T-helper 1 cell treated with Interleukin-12 subunit alpha and Interleukin-12 subunit beta and Interleukin-4 antibody, amounts not matched to agents 30 μg/mL and 1 μg/mL, for 36 hours (primary cell): ENCODE measurements around the gene SPTB.
"Not testable (repeated sequence)": the region's sequence is repeated elsewhere in the genome, so short reads cannot be mapped to it uniquely, and the experiment has no call there.

Experiments
- H3K27ac Mint-ChIP-seq: one replicate; pipeline ENCODE4 v1.8.0; 2021; ENCODE audit warnings: mild to moderate bottlenecking, mixed read lengths
- H3K27me3 Mint-ChIP-seq: one replicate; pipeline ENCODE4 v1.8.0; 2021; ENCODE audit warnings: low read depth, mixed read lengths
- H3K36me3 Mint-ChIP-seq: one replicate; pipeline ENCODE4 v1.8.0; 2021; ENCODE audit warnings: low read depth, mixed read lengths
- H3K4me1 Mint-ChIP-seq: one replicate; pipeline ENCODE4 v1.8.0; 2021; ENCODE audit warnings: low read depth, mixed read lengths
- H3K4me3 Mint-ChIP-seq: one replicate; pipeline ENCODE4 v1.8.0; 2021; ENCODE audit warnings: mild to moderate bottlenecking, moderate library complexity, mixed read lengths
- H3K9me3 Mint-ChIP-seq: one replicate; pipeline ENCODE4 v1.8.0; 2021; ENCODE audit warnings: mixed read lengths

SPTB gene

DNA sequence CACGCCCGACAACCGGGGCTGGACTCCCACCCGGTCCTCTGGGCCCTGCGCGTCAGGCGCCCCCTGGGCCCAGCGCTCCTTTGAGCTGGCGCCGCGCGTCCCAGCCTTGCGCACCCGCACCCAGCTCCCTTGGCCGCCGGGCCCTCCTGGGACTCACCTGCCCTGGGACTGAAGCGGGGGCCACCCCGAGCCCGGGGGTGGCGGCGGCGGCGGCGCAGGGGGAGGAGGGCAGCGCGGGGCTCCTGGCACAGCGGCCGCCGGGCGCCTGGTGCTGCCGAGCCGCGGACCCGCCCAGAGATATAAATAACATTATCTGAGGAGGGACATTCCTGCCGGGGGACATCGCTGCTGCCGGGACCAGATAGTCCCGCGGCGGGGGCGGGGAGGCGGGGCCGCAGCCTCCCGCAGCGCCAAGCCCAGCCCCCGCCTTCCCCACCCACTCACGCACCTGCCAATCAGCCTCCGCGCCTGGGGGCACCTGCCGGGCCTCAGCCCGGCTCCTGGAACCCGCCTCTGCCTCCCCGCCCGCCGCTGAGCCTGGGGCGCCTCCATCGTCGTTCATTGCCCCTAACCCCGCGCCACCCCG lies at the start of gene SPTB:
SPTB (minus strand) TSS at position 273 of the 586 bp plus-strand sequence. CDS start 56,813 bp downstream, outside the sequence.
- Mint-ChIP-seq H3K27ac (no peak within 1 kb of the TSS), H3K27me3 (peaks cover 82% of the 10 kb centered on the region), H3K4me1 (peaks cover 7% of the 10 kb centered on the region), H3K9me3 (no peaks in the 10 kb centered on the region), H3K4me3 (peak within 1 kb of the TSS; percentile 75), H3K36me3 (no peaks in the 10 kb centered on the region)

DNA sequence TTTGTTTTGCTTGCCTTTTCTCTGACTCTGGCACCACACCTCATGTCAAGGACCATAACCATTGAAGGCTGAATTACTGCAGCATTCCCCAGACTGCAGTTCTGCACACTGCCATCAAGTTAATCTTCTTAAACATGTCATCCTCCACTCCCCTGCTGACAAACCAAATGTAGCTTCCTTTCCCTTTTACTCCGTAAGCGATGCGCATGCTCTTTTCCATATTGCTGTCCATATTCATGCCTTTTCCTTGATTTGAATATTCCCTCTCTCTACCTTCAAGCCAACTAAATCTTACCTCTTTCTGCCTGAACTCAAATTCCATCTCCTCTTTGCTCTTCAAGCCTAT lies 49.3 kb upstream of the SPTB start:
- H3K9me3 Mint-ChIP-seq = no peaks in the 10 kb centered on the region
- no peak overlapping the region for H3K4me3 Mint-ChIP-seq
- peaks cover 34% of the 10 kb centered on the region for H3K36me3 Mint-ChIP-seq
- no peak overlapping the region for H3K27ac Mint-ChIP-seq
- H3K27me3 Mint-ChIP-seq = no peaks in the 10 kb centered on the region
- H3K4me1 Mint-ChIP-seq = peaks cover 19% of the 10 kb centered on the region

DNA sequence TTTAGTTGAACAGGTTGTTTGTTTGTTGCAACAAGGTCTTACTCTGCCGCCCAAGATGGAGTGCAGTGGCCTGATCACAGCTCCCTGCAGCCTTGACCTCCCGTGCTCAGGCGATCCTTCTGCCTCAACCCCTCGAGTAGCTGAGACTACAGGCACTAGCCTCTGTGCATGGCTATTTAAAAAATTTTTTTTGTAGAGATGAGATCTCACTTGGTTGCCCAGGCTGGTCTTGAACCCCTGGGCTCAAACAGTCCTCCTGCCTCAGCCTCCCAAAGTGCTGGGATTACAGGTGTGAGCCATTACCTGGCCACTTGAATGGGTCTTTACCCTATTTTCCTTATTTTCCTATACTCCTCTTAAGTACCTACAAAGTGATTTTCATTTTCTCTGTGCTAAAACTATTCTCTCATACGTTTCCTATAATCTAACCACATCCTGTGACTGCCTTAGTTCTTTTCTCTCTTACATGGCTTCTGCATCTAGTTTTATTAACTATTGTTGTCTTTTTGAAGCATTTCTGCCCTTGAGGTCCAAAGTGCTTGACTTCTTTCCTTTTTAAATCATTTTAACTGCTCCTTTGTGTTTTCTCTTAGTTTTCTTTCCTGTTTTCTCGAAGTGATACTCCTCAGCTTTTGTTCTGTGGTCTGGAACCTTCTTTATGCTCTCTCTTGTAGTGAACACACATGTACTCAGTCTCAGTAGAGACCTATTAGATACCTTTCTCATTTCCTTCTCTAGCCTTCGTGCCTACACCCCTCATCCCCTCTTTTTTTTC lies 48.7 kb upstream of the SPTB start:
- Mint-ChIP-seq H3K36me3 (peaks cover 34% of the 10 kb centered on the region), H3K4me3 (no peak overlapping the region), H3K9me3 (no peaks in the 10 kb centered on the region), H3K4me1 (peaks cover 23% of the 10 kb centered on the region), H3K27ac (no peak overlapping the region), H3K27me3 (no peaks in the 10 kb centered on the region)

DNA sequence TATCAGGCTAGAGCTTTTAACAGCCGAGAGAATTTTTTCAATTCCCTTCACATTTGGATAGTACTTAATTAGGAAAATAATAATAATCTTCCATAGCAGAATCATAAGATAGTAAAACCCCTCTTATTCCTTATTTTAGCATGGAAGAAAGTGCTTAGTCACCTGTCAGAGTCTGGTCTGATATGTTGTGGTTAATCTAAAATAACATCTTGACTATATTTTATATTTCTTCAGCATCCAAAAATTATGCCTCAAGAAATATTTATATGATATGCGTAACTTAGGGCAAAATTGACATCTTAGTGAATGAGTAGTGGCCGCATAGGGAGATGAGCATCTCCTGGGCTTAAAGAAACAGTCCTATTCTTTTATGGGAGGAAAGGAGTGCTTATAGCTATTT lies 47.3 kb upstream of the SPTB start:
- Mint-ChIP-seq H3K27me3 (no peaks in the 10 kb centered on the region), H3K4me1 (peaks cover 23% of the 10 kb centered on the region), H3K36me3 (peaks cover 24% of the 10 kb centered on the region), H3K27ac (no peak overlapping the region), H3K9me3 (no peaks in the 10 kb centered on the region), H3K4me3 (no peak overlapping the region)

DNA sequence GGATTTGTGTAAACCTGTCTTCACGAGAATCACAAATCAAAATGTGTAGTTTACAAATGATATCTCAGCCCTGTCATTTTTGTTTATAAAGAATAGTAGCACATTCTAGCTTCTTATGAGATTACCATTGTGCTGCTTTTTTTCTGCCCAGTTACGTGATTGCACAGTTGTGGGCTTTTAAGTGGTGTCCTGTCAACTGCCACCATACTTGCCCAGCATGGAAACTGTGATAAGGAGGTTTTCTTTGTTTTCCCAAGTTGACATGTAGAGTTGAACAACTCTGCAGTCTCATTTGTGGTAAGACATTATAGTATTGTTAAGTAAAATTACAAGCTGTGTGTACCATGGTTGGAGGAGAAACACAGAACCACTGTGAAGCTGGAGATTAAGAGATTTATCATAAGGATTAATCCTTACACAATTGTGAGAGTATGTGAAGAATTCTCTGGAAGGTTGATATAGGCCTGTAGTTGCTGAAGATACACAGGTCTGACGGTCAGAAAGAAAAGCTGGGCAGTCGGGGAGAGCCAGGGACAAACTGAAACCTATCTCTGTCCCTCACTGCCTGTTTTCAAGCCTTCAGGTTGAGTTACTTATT lies 46.8 kb upstream of the SPTB start:
- Mint-ChIP-seq H3K4me1 (peaks cover 28% of the 10 kb centered on the region), H3K4me3 (peak overlapping the region; percentile 15)

DNA sequence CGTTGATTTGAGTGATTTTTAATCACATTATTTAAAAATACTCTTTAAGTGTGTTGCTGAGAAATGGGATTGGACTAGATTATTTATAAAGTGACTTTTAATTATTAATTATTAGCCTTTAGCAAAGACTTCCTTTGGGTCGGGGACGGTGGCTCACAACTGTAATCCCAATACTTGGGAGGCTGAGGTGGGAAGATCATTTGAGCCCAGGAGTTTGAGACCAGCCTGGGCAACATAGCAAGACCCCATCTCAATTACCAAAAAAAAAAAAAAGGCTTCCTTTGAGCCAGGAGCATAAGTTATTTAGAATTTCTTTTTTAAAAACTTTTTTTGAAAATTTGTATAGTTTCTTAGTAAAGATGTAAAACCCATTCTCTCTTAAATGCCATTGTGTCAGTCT lies 43.3 kb upstream of the SPTB start:
- Mint-ChIP-seq H3K27me3 (no peaks in the 10 kb centered on the region), H3K4me3 (no peak overlapping the region), H3K4me1 (peaks cover 32% of the 10 kb centered on the region)

More for the DNA sequence above, 46.8 kb upstream of the SPTB start:
- no peaks in the 10 kb centered on the region for H3K27me3 Mint-ChIP-seq
- H3K9me3 Mint-ChIP-seq = no peaks in the 10 kb centered on the region
- peak overlapping the region; percentile 64 for H3K27ac Mint-ChIP-seq
- peaks cover 28% of the 10 kb centered on the region for H3K36me3 Mint-ChIP-seq

GRCh38 chr14:64920465-64920864 lies 40.8 kb upstream of the SPTB start:
- peaks cover 35% of the 10 kb centered on the region for H3K4me1 Mint-ChIP-seq
- H3K4me3 Mint-ChIP-seq = no peak overlapping the region
- no peak overlapping the region for H3K27ac Mint-ChIP-seq
- no peaks in the 10 kb centered on the region for H3K27me3 Mint-ChIP-seq
- H3K36me3 Mint-ChIP-seq = peaks cover 22% of the 10 kb centered on the region
- H3K9me3 Mint-ChIP-seq = no peaks in the 10 kb centered on the region

More for the DNA sequence above, 43.3 kb upstream of the SPTB start:
- H3K9me3 Mint-ChIP-seq = no peaks in the 10 kb centered on the region
- peaks cover 26% of the 10 kb centered on the region for H3K36me3 Mint-ChIP-seq
- no peak overlapping the region for H3K27ac Mint-ChIP-seq

DNA sequence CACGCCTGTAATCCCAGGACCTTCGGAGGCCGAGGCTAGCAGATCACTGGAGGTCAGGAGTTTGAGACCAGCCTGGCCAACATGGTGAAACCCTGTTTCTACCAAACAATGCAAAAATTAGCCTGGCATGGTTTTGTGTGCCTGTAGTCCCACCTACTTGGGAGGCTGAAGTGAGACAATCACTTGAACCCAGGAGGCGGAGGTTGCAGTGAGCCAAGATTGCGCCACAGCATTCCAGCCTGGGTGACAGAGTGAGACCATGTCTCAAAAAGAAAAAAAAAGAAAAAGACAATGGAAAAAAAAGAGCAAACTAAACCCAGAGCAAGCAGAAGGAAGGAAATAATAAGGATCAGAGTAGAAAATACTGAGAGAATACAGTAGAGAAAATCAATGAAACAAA lies 39.9 kb upstream of the SPTB start:
- Mint-ChIP-seq H3K9me3 (no peaks in the 10 kb centered on the region), H3K4me3 (no peak overlapping the region), H3K27me3 (no peaks in the 10 kb centered on the region), H3K4me1 (peaks cover 39% of the 10 kb centered on the region), H3K36me3 (peaks cover 23% of the 10 kb centered on the region), H3K27ac (no peak overlapping the region)

- H3K27ac Mint-ChIP-seq = no peak overlapping the region
- H3K4me3 Mint-ChIP-seq = no peak overlapping the region
Observed at GRCh38 chr14:64919215-64919614, 39.5 kb upstream of the SPTB start.

DNA sequence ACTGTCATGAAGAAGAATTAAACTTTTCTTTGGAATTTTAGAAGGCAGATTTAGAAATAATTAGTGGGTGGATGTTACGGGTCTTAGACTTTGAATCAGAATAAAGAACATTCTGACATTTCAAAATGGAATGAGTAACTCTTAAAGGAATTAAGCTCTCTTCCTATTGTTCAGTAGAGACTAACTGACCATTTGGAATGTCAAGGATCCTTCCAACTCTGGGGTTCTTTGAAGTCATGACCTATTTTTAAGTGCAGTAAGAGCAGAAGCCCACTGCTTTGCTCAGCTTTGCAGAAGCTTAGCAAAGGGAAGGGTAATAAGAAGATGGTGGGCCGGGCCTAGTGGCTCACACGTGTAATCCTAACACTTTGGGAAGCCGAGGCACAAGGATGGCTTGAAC lies 38.5 kb upstream of the SPTB start:
- Mint-ChIP-seq H3K27ac (no peak overlapping the region), H3K4me3 (no peak overlapping the region), H3K27me3 (no peaks in the 10 kb centered on the region), H3K4me1 (peaks cover 39% of the 10 kb centered on the region), H3K36me3 (peaks cover 16% of the 10 kb centered on the region), H3K9me3 (no peaks in the 10 kb centered on the region)

More at GRCh38 chr14:64919215-64919614, 39.5 kb upstream of the SPTB start:
- Mint-ChIP-seq H3K9me3 (no peaks in the 10 kb centered on the region), H3K4me1 (peaks cover 37% of the 10 kb centered on the region), H3K27me3 (no peaks in the 10 kb centered on the region), H3K36me3 (peaks cover 20% of the 10 kb centered on the region)

DNA sequence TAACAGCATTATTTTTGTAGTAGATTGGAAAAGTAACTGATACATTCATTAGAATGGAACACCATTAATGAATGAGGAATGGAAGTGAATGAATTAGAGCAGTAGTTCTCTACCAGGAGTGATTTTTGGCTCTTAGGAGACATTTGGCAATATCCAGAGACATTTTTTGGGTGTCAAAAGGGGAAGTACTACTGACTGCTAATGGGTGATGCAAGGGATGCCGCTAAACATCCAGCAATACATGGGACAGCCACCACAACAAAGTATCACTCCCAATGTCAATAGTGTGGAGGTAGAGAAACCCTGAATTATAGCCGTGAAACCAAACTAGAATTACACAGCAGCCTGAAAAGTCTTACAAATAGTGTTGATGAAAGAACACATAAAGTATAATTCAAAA lies 36.1 kb upstream of the SPTB start:
- Mint-ChIP-seq H3K27ac (peak overlapping the region; percentile 94), H3K9me3 (no peaks in the 10 kb centered on the region), H3K4me1 (peaks cover 35% of the 10 kb centered on the region), H3K36me3 (peaks cover 8% of the 10 kb centered on the region), H3K27me3 (peaks cover 15% of the 10 kb centered on the region), H3K4me3 (peak overlapping the region; percentile 92)

- Mint-ChIP-seq H3K36me3 (peaks cover 8% of the 10 kb centered on the region), H3K9me3 (no peaks in the 10 kb centered on the region), H3K4me1 (peaks cover 31% of the 10 kb centered on the region), H3K27me3 (peaks cover 19% of the 10 kb centered on the region), H3K27ac (peak overlapping the region; percentile 94), H3K4me3 (peak overlapping the region; percentile 92)
Observed at GRCh38 chr14:64915029-64915424, 35.3 kb upstream of the SPTB start.

GRCh38 chr14:64914237-64915028 lies 34.7 kb upstream of the SPTB start, which contains the start of gene CHURC1:
Gene CHURC1, plus strand, starts transcription at chr14:64914455. Its CDS starts 41 bp downstream, at chr14:64914496.
- peaks cover 29% of the 10 kb centered on the region for H3K4me1 Mint-ChIP-seq
- no peaks in the 10 kb centered on the region for H3K9me3 Mint-ChIP-seq
- peaks cover 8% of the 10 kb centered on the region for H3K36me3 Mint-ChIP-seq
- H3K4me3 Mint-ChIP-seq = peak within 1 kb of the TSS; percentile 92
- H3K27me3 Mint-ChIP-seq = peaks cover 24% of the 10 kb centered on the region
- H3K27ac Mint-ChIP-seq = peak within 1 kb of the TSS; percentile 94

DNA sequence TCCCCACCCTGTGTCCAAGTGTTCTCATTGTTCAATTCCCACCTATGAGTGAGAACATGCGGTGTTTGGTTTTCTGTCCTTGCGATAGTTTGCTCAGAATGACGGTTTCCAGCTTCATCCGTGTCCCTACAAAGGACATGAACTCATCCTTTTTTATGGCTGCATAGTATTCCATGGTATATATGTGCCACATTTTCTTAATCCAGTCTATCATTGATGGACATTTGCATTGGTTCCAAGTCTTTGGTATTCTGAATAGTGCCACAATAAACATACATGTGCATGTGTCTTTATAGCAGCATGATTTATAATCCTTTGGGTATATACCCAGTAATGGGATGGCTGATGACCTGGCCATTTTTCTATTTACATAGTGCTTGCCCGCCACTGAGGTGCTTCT lies 33.8 kb upstream of the SPTB start:
- not testable (repeated sequence) for H3K9me3 Mint-ChIP-seq, H3K36me3 Mint-ChIP-seq
- peak overlapping the region; percentile 94 for H3K27ac Mint-ChIP-seq
- peaks cover 29% of the 10 kb centered on the region for H3K4me1 Mint-ChIP-seq
- H3K4me3 Mint-ChIP-seq = peak overlapping the region; percentile 92
- H3K27me3 Mint-ChIP-seq = peaks cover 25% of the 10 kb centered on the region
